Endometrial microvascular endothelial cells (primary cell): ENCODE measurements around the gene SSBP2. TPM values are rescaled to one million over a fixed set of nuclear protein-coding genes. Genes with fewer than 3 reads are reported as not detected.

Experiments used
- in situ Hi-C: cut with HindIII; loops from 2 replicates; pipeline ENCODE4 v1.10.0; 2017; ENCODE audit warnings: low sequenced_read_pairs, low pct_unique_long_range_greater_than_20kb; ENCODE audit errors: inconsistent ontology term
- total RNA-seq: library from RNA; depleted of rRNA; stranded (reverse); fragments of >200 nt; gene quantifications from one replicate; pipeline ENCODE4 v1.2.3, GENCODE V29; 2015; ENCODE audit errors: inconsistent ontology term

Gene SSBP2
- total RNA-seq, 1 donor from 2014 or later, result 22.6 TPM

DNA sequence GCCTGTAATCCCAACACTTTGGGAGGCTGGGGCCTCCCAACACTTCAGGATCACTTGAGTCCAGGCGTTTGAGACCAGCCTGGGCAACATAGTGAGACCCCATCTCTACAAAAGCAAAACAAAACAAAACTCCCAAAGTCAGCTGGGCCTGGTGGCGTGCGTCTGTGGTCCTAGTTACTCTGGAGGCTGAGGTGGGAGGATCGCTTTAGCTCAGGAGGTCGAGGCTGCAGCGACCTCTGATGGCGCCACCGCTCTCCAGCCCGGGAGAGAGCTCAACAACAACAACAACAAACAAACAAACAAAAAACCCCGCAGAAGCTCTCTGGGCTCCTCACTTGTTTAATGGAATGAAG, 357.5 kb downstream of the SSBP2 start:
- in situ Hi-C loops, result no loop called here

DNA sequence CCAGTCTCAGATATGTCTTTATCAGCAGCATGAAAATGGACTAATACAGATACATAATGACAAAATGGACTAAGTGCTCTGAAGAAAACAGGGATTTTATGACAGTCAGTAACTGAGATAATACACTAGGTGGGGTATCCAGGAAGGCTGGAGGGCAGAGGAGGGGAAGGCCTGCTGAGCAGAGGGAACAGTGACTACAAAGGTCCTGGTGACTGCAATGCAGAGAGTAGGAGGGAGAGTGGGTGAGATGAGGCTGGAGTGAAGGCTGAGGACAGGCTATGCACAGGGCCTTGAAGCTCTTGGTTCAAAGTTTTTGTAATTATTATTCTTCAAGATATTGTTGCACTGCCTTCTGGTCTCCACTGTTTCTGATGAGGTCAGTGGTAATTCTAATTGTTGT, 361.9 kb downstream of the SSBP2 start:
- in situ Hi-C loops, result no loop called here

DNA sequence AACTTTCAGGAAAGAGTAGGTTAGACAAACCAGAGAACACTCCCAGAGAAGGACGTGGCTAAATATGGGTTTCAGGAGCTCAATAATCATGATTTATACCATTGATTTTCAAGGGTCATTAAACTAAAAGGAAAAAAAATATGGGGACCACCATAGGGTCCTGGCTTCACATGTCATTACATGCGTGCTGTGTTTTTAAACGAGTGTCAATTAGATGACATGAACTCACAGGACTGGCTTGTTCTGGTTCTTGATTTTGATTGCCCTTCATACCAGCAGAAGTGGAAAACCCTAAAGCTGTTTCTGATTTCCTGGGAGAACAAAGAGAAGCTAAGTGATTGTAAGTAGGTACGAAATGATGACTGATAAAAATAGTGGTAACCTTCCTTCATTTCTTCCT, 362.7 kb downstream of the SSBP2 start:
- in situ Hi-C loops, result no loop called here

DNA sequence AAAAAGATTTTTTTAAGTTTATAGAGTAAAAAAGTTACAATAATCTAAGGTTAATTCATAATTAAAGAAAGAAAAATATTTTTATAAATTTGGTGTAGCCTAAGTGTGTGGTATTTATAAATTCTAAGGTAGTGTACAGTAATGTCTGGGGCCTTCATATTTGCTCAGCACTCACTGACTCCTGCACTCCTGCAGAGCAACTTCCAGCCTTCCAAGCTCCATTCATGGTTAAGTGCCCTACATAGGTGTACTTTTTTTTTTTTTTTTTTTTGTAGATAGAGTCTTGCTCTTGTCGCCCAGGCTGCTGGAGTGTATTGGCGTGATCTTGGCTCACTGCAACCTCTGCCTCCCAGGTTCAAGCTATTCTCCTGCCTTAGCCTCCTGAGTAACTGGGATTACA, 367.0 kb downstream of the SSBP2 start:
- in situ Hi-C loops, result no loop called here

DNA sequence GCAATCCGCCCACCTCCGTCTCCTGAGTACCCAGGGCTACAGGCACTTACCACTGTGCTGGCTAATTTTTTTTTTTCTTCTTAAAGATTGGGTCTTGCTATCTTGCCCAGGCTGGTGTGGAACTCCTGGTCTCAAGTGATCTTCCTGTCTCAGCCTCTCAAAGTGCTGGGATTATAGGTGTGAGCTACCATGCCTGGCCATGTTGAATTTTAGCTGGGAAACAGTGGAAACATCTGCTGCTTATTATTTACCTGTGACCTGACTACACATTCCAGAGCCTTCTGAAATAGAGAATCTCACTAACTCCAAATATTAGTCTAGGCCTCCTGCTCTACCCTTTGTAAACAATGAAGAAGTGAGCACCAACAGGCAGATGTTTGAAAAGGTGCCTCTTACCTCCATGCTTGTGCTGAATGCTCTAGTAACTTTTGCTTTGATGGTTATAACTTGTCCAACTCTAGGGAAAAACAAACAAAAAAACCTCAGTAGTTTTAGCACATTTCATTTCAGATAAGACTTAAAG, 379.5 kb downstream of the SSBP2 start:
- in situ Hi-C loops, result no loop called here

DNA sequence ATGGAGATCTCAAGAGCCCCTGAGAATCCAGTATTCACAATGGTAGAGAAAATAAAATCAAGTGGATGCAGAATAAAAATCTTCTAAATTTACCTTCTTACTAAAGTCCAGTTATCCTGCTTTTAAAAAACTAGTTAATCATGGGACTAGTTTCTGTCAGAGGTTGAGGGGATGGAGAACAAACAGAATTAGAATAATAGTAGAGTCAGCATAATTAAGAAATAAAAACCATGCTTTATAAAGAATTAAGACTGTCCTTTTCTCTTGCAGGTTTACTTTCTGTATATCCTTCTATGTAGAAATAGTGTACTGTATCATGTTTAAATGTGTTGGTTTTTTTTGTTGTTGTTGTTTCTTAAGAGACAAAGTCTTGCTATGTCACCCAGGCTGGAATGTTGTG, 380.0 kb downstream of the SSBP2 start:
- in situ Hi-C loops, result no loop called here

DNA sequence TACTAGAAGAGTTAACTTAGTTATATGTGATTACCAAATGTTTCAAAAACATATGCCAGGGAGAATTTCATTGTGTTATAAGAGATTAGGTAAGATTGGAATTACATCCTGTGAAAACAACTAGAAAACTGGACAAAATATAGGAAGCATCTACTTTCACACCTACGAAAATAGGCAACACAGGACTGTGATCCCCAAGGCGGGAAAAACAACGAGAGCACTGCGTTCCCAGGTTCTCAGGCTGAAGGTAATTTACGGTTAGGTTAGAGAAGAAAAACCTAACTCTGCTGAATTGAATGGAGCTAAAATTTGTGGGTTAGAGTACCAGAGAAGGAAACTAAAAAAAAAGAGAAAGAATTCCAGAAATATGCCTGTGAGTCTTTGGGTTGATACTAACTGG, 385.4 kb downstream of the SSBP2 start:
- in situ Hi-C loops, result no loop called here

DNA sequence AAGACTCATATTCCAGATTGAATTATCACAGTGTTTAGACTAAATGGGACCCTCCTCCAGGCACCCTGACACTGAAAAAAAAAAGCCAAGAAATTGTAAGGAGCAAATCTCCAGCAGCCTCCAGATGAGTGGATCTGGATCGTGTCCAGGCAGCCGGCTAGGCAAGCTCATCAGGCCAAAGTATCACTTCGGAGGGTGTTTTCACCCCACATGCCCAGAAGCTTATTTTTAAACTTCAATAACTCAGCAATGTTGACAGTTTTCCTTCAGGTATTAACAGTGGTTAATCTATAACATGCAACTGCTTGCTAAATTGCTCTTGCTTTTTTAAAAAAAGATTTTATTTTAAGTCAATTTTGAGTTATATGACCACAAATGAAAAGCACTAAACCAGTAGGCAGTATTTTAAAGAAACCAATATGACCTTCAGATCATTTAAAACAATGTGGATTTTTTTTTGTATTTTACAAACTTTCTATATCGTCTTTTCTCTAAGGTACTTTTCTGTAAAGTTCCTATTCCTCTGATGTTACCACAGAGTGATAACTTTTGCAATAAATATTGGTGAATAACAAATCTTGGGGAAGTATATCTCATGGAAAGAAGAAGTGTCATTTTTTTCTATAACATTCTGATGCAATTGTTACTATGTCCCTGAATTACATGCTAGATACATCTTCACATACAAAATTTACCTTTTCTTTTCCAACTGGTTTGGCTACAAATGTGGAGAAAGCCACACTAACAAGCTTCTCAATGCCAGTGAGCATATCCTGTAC, 387.6 kb downstream of the SSBP2 start:
- in situ Hi-C loops, result no loop called here

Other genes starting within 250 kb of the SSBP2 start
- 9.9 TPM for gene ATG10, start 220.9 kb upstream of the SSBP2 start, total RNA-seq